ENCODE data around the gene KIF22.
"Not testable (repeated sequence)": the region's sequence is repeated elsewhere in the genome, so short reads cannot be mapped to it uniquely, and the experiment has no call there.

GRCh38 chr16:29783094-29783953 lies 7.2 kb upstream of the KIF22 start:
- TF ChIP-seq EZH2 (IDR thresholded peaks at IDR 0.05; ENCODE audit: low read length, unreplicated experiment); CTCF (conservative IDR thresholded peaks at IDR 0.05; ENCODE audit: low read depth, low read length): not testable (repeated sequence)

Data from PC-3 (cell line).